ENCODE results near the gene OSTC.

Gene OSTC

DNA sequence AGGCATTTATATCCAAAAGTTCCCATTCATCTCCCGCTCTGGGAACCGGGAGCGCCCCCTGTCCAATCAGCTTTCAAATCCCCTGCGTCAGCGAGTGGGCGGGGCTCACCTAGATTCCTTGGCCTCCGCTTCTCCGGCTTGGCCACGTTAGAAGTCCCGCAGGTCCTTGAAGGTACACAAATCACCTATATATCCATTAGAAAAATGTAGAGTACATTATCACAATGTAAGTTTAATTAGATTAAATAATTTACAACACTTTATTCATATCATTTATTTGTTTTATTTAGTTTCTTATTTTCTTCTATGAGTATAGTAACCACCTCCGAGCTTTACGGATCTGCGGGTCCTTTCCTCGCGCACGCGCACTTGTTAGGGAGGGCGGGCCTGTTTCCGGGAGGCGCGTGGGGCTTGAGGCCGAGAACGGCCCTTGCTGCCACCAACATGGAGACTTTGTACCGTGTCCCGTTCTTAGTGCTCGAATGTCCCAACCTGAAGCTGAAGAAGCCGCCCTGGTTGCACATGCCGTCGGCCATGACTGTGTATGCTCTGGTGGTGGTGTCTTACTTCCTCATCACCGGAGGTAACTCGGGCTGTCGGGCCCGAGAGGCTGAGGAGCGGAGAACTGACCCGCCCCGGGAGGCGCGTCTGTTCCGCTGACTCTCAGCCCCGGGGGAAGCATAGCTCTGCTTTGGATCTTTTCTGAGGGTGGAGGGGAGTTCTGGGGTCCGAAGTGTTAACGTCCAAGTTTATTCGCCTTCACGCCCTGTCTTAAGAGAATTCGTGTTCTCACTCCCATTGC is at the start of gene OSTC:
OSTC (plus strand) TSS at position 388 of the 802 bp plus-strand sequence; CDS start at position 445, 57 bp downstream.
- DNase-seq (ENCODE audit: low read depth): peak; percentile 91

DNA sequence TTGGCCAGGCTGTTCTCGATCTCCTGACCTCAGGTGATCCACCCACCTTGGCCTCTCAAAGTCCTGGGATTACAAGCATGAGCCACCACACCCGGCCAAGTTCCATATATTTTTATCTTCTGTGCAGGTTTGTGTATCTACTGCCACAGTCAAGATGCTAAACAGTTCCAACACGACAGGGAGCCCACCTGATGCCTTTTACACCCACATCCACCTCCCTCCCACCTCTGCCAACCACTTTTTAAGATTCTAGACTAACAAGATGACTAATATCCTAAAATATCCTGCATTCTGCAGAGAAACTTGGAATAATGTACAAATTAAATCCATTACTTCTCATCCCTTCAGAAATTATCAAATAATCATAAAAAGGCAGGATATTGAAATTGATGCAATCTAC is 49.3 kb upstream of the OSTC start:
- no peak for DNase-seq (ENCODE audit: low read depth)

DNA sequence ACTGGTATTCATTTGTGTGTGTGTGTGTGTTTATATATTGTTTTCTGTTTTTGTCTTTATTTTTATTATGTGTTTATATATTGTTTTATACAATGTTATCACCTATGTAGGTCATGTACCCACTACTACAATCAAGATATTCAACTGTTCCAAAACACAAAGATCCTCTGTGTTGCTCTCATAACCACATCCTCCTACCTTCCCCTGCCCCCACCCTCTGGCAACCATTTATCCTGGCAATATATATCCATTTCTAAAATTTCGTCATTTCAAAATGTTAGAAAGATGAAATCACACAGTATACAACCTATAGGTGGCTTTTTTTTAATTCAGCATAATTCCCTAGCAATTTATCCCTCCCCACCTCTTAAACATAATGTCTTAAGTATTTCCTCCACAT is 48.9 kb upstream of the OSTC start:
- no peak for DNase-seq (ENCODE audit: low read depth)

DNA sequence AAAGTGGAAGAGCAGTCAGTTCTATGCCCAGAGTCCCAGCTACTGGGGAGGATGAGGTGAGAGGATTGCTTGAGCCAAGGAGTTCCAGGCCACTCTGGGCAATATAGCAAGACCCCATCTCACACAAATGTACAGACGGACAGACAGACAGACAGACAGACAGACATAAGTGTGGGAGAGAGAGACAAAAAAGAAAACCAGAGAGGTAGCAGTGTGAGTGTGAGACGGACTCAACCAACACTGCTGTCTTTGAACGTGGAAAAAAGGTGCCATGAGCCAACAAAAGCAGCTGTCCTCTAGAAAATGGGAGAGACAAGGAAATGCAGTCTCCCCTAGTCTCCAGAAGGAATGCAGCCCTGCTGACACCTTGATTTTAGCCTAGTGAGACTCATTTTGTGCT is 48.2 kb upstream of the OSTC start:
- DNase-seq (ENCODE audit: low read depth): no peak

DNA sequence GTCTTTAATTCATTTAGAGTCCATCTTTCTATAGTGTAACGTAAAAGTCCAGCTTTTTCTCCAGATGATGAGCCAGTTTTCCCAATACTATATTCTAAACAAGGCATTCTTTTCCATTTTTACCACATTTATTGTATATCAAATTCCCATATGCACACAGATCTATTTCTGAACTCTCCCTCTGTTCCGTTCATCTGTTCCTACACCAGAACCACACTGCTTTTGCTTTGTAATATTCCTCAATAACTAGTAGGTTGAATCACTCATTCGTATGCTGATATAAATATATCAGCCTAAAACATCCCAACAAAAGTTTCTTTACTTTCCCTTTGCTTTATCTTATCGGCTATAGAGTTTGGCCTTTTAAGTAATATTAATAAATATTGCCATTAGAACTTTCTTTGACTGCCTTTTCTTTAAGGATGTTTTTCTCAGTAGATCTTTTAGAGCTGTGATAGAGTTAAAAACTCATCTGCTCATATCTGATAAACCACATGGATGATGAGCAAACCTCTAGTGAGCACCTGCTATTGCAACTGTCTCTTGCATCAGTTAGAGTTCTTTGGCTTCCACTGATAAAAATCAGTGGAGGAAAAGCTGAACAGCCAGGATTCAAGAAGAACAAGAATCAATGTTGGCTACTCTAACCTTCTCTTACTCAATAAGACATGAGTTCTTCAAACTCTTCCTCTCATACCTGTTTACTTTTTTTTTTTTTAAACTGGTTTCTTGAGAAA is 43.2 kb upstream of the OSTC start:
- DNase-seq (ENCODE audit: low read depth): no peak

DNA sequence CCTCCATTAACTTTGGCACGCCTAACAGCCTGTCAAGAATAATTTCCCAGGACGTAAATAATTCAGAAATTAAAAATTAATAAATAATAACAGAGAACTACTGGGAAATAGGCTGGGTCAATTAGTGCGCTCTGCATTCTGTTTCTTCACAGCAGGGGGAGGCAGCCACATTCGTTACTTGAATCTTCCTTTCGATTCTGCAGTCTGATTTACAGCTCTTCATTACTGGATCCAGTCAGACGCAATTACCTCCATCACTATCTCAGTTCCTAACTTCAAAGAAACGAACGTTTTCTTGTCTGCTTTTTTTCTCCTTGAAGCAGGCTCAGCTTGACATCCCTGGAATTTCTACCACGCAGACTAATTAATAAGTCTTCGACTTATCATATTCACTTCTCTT is 39.0 kb upstream of the OSTC start:
- no peak for DNase-seq (ENCODE audit: low read depth)

DNA sequence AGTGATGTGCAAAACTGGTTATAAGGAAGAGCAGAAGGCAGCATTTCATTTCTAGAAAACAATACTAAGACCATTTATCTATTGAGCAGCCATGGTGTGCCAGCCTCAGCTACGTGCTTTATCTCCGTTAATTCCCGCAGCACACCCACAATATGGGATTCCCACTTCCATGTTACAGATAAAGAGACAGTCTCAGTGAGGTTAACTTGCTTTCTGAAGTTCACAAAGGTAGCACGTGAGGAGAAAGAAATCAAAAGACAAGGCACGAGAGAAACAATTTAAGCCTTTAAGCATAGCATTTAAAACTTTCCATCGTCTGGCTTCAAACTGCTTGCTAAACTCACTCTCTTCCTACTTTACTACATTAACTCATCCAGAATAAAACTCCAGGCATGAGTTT is 38.0 kb upstream of the OSTC start:
- DNase-seq (ENCODE audit: low read depth): no peak

DNA sequence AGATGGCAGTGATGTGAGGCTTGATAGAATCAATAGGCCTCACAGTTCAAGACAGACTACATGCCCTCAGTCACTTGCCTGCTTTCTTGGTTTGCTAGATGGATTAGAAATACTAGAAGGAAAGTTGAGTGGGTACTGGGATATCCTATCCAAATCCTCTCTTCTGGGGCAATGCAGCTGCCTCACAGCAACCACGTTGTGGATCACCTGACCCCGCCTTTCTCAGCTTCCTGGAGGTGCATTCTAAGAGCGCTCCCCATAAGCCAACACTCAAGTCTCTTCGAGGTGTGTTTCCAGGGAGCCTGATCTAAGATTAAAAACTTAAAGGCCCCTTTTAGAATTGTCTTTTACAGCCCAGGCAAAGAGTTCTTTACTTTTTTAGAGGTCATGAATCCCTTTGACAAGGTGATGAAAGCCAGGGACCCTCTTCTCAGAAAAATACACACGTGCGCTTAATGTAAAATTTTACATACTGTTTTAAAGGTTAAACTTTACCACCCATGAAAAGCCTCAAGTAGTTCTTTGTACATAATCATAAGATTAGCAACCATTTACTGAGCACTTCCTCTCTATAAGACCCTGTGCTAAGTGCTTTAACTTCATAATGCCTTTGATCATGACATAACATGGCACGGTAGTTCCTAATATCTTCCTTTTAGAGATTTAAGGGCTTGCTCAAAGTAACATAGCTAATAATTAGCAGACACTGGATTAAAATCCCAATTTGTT is 30.9 kb upstream of the OSTC start:
- no peak for DNase-seq (ENCODE audit: low read depth)

DNA sequence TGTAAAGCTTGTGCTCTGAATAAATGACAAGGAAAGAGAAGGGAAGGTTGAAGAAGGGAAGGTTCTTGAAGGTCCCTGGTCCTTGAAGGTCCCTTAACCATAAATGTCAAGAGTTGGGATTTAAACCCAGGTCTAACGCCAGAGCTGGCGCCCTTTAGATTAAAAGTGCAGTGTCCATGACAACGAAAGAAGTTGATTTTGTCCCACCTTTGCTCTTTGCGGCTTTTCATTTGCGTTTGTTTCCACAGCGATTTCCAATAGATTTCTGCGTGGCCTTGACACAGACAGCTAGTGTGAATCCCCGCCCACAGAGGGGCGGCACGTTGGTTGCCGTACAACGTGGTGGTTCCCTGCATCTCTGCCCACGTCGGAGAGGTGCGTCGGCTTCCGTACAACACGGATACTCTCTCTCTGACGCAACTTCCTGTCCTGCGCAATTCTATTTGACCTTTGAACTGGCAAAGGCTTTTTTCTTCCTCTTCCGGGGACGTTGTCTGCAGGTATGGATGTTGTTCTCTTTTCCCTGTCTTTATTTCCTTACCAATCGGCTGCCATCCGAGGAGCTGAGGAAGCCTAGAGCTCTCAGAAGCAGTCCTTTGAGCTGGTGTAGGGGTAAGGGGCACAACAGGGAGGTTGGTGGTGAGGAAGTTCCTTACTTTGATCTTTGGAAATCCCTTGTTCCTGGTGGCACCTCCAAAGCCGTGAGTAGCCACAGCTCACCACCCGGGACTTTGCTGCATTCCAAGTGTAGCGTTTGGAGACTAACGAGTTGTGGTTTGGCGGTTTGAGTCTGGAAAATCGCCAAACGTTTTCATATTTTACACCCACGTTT is 30.1 kb upstream of the OSTC start, which contains the start of gene RPL34:
RPL34 (plus strand) TSS at position 476 of the 832 bp plus-strand sequence. CDS start 1,384 bp downstream, outside the sequence.
- peak; percentile 90 for DNase-seq (ENCODE audit: low read depth)

DNA sequence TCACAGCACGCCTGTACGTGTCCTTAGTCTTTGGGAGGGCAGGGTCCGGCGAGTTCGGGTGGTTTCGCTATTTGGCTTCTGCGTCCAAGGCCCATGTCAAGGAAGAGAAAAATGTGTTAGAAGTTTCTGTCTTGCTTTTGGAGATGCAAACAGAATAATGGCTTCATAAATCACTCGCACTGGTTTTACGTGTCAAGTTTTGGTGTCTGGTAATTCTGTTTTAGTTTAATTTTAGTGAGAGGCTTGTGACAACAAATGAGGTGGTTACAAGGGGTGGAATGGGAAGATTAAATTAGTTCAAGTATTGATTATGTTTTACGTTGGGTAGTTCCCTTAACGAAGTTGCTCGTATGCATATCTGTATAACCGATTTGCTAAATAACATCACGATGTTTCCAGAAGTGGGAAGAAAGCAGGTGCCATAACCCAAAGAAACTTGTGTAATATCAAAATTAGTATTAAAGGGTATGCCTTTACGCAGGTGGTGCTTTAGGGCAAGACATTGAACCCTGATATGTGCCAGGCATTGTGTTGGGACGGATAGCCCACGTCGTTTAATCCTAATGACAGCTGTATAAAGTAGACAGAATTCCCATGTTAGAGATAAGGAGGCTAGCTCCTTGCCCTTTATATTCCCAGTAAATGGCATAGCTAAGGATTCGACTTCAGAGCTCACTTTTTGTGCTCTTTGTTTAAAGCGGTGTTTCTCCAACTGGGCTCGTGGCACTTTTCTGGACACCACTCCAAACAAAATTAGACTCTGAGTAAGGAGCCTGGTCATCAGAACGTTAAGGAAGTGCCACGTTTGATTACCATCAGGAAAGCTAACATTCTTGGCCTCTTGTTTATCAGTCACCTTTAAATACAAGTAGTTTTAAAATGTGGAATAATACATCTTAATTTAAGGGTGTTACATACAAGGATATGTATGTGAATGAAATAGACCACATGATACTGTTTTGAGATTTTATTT is 29.2 kb upstream of the OSTC start:
- no peak for DNase-seq (ENCODE audit: low read depth)

DNA sequence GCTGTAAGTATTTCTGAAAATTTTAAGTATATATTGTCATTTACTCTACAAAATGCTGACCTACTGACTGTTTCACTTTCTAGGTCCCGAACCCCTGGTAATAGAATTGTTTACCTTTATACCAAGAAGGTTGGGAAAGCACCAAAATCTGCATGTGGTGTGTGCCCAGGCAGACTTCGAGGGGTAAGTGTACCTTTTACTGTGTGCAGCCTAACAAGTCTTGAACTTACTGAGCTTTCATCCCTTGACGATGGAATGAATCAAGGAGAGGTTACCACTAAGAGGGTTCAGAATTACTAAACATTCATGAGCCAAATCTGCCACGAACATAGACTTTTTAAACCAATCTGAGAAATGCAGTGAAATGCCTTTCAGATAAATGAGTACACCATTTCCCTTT is 28.4 kb upstream of the OSTC start:
- no peak for DNase-seq (ENCODE audit: low read depth)

DNA sequence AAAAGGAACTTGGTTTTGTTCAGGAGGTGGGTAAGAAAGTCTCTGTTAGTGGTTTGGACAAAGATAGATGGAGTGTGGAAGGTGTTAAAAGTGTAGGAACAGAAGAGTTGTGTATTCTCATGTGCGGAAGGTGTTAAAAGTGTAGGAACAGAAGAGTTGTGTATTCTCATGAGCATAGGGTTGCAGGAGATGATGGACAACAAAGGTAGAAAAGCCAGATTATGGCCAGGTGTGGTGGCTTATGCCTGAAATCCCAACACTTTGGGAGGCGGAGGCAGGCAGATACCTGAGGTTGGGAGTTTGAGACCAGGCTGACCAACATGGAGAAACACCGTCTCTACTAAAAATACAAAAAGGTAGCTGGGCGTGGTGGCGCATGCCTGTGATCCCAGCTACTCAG is 27.6 kb upstream of the OSTC start:
- DNase-seq (ENCODE audit: low read depth): no peak

DNA sequence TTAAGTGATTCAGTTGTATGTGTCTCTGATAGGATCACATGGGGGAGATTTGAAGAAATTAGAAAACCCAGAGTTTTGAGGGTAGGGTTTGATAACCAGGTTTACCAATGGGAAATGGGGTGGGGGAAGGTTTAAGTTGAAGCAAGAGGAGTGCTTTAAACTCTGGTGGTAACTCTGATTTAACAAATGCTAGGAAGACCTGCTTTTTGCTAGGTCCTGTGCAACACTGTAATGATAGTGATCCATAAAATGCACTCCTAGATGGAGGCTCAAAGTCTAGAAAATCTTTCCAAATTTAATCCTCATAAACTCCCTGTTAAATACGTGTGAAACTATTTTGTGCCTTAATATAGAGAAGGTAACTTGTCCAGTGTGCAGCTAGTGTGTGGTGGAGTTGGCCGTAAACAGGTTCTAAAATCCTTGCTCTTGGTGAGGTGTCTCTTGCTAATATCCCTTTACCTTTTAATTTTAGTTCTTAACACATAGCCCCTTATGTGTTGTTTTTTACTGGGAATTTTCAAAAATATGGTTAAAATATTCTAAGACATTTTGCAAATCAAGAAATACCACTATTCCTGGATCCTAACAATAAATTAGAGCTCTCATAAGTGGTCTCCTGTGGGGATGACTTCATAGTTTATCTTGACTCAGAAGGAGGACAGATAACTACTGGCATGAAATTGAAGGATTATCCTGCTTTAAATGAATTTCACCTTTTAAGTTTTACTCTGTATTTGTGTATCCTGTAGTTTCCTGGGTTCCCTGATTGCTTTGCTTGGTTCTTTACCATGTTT is 25.9 kb upstream of the OSTC start:
- DNase-seq (ENCODE audit: low read depth): no peak

DNA sequence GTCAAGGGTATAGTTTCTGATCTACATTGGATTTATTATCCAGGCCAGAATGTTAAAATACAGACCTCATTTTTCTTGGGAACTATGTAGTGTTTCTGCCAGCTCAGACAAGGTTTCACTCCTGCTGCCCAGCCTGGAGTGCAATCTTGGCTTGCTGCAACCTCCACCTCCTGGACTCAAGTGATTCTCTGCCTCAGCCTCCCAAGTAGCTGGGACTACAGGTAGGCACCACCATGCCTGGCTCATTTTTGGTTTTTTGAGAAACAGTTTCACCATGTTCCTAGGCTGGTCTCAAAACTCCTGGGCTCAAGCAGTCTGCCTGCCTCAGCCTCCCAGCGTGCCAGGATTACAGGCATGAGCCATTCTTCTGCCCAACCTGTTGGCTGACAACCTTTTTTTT is 24.3 kb upstream of the OSTC start:
- no peak for DNase-seq (ENCODE audit: low read depth)

DNA sequence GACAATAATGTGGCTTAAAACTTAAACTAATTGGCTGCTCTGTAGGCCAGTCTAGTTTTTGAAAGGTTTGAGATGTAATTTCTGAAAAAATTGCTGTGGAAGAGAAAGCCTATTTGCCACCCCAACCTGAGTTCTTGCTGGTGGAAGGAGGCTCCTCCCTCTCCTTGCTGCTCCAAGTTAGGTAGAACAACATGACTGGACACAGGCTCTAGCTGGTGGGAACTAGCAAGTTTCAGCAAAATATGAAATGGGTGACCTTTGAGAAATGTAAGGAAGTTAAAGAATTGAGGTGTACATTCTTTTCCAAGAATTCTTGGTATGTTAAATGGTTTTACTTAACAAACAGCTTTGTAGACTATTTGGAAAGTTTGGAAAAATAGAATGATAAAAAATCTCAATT is 22.0 kb upstream of the OSTC start:
- DNase-seq (ENCODE audit: low read depth): no peak

DNA sequence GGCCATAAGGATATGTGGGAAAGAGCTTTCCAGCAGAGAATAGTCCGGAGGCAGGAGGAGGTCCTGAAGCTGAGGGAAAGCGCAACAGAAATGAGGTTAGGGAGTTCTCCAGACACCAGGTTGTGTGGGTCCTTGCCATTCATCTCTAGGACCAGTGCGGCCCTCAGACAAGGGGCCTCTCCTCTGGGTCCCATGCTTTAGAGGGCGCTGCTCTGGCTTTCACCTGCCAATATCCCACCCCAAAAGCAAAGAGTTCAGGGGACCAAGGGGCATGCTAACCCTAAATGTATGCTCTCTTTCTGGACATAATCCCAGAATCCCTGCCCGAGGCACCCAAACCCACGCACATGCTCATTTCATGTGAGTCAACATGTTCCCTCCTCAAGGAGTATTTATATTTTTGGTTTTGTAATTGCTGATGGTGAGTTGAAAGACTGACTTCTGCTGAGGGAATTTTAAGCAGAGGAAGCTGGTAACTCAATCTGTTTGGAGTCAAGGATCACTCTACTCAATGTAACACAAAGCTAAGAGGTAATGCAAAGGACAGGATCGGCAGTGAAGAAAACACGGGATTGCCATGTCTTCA is 15.2 kb upstream of the OSTC start:
- no peak for DNase-seq (ENCODE audit: low read depth)

DNA sequence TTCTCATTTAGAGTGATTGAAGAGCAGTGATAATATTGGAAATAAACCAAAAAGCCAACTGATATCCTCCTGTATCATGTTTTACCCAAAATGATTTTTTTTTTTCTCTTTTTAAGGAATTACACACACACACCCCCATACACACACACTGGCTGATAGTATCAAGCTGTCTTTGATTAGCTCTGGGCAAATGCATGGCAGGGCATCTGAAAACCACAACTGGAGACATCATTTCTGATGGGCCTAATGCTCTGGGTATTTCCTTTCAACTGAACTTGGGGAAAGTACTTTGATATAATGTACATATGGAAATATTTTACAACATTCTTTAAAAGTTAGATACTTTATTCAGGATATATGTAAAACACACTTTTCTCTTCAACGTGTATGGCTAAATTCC is 14.2 kb upstream of the OSTC start:
- DNase-seq (ENCODE audit: low read depth): no peak

DNA sequence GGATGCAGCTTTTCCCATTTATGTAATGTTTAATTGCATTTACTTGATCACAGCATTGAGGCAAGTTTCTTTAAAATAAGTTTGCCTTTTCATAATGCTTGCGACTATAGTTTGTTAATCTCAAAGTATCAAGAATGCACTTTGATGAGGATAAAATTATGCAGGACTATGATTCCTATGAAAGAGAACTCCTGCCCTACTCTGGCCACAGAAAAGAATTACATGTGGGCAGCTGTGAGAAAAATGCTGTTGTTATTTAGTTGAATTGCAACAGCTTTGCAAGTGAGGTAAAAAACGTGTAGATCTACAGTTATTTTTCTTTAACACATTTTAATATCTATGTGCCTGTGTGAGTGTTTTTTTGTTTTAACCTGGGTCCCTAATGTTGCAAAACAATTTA is 12.5 kb upstream of the OSTC start:
- no peak for DNase-seq (ENCODE audit: low read depth)

DNA sequence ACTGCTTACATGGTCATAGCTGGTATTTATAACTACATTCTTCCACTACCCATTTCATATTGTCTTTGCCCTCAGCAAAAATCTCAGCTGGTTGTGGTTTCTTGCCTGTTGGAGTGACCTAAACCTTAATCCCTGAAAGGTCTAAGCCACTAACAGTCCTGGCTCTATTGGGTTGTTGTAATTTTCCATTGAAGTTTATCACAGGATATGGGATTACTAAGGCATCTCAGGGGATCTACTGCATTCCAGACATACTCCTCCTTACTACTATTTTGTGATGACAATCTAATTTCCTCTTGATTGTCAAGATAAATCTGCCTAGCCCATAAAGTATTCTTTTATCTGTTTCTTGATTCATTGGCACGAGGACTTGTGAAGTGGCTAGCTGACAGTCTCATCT is 6.2 kb upstream of the OSTC start:
- DNase-seq (ENCODE audit: low read depth): no peak

DNA sequence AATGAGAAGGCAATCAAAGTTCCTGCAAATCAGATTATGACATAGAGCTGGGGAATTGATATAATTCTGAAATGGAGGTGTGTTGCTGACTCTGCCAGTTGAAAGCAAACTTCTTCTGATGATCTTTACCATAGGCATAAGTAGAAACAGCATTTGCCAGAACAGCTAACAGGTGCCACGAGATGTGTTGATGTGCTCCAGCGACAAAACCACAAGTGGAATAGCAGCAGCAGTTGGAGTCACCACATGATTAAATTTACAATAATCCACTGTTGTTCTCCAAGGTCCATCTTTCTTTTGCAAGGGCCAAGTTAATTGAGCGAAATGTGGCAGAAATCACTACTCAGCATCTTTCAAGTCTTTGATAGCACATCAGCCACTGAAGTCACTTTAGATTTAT is 3.7 kb upstream of the OSTC start:
- DNase-seq (ENCODE audit: low read depth): no peak
